Vagina (tissue), 2 donors: ENCODE measurements around the gene SIRPB2.

Source experiments
- CTCF ChIP-seq, 3 experiments: fragments of 450-650 bp in 2 of 3; fragments of 200-600 bp in 1 of 3; sonication (generic) in 1 of 3; IDR thresholded peaks; one replicate each; pipeline ENCODE4 v1.5.1; 2017 to 2019; ENCODE audit warnings: antibody characterized with exemption in 3 of 3, mild to moderate bottlenecking in 2 of 3, moderate library complexity in 2 of 3
- POLR2A ChIP-seq, 2 donors: fragments of 450-650 bp; IDR thresholded peaks; one replicate each; pipeline ENCODE4 v1.6.1; 2017; ENCODE audit warnings: antibody characterized with exemption in 2 of 2, mild to moderate bottlenecking in 2 of 2, moderate library complexity in 2 of 2
- POLR2AphosphoS5 ChIP-seq, 2 donors: sonication (generic); formaldehyde crosslinking; IDR thresholded peaks; one replicate each; pipeline ENCODE4 v1.9.0; 2017; ENCODE audit warnings: antibody characterized with exemption in 2 of 2, mild to moderate bottlenecking in 2 of 2, low read depth in 1 of 2; ENCODE audit not compliant: insufficient read depth in 1 of 2

- TF ChIP-seq CTCF (IDR thresholded peaks at IDR 0.05) (no peak), POLR2A (IDR thresholded peaks at IDR 0.05) (no peak), POLR2AphosphoS5 (IDR thresholded peaks at IDR 0.05; ENCODE audit: insufficient read depth in 1 of 2, low read depth in 1 of 2) (no peak)
These were observed 46.5 kb upstream of the SIRPB2 start for GRCh38 chr20:1537731-1538058.
